Fibroblast of lung (primary cell): ENCODE data around the gene PRKAR1A.

ENCODE experiments used
- CTCF ChIP-seq, 2 donors: IDR thresholded peaks in 1 of 2; conservative IDR thresholded peaks in 1 of 2; 1 replicate in 1 of 2; 2 replicates in 1 of 2; pipeline ENCODE4 v1.5.1; 2011 to 2012; ENCODE audit warnings: low read length in 2 of 2, control low read depth in 1 of 2, inconsistent platforms in 1 of 2, low read depth in 1 of 2, mild to moderate bottlenecking in 1 of 2
- EZH2 ChIP-seq: IDR thresholded peaks from 2 replicates; pipeline ENCODE4 v1.5.1; 2012; ENCODE audit warnings: low read length, control low read depth, mild to moderate bottlenecking; ENCODE audit errors: missing control alignments

GRCh38 chr17:68570526-68570925, 58.3 kb downstream of the PRKAR1A start:
- TF ChIP-seq CTCF (conservative IDR thresholded peaks at IDR 0.05 in 1 of 2, IDR thresholded peaks at IDR 0.05 in 1 of 2; ENCODE audit: low read depth in 1 of 2, low read length in 2 of 2) (no peak), EZH2 (no peak)
